Measurements from ENCODE around the gene FBXL19. TPM values are rescaled to one million over a fixed set of nuclear protein-coding genes. Genes with fewer than 3 reads are reported as not detected.

Gene FBXL19
- total and polyA plus RNA-seq, 9 of the 15 experiments (the other 6 are each of a cell fraction or from before 2014, with no cell fraction given): 0.13 to 48.0 (median 13.5) TPM; not detected in 1

DNA sequence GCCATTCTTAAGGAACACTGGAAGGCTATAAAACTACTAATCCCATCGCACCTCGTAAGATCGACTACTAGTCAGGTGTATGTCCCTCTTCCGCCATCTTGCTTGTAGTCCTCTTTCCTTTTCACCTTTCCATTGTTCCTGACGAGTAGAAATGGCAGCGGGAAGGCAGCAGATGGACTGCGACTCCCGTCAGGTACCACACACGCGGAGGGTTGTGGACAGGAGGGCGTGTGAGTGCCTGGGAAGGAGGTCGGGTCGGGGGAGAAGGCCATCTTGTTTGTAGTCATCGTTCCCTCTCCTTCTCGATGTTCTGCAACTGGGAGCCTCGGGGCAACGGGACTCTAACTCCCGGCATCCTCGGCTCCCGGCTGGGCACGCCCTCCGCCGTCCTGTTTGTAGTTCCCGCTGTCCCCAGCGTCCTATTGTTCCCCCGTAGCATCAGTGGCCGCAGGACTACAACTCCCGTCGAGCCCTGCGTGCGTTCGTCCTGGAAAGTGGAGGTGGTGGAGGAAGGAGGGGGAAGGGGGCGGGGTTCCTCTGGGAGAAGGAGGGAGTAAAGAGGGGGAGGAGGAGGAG is 324 bp upstream of the FBXL19 start (continued):
- peak; percentile 57; the same call in 1 of the 2 replicates for TF ChIP-seq MYC (IDR thresholded peaks at IDR 0.05; ENCODE audit: low read depth, low read length)
- TF ChIP-seq MYC (CRISPR knock-in tag; IDR thresholded peaks at IDR 0.05; ENCODE audit: borderline replicate concordance, low read depth): no peak
- TF ChIP-seq, protein P1, sequence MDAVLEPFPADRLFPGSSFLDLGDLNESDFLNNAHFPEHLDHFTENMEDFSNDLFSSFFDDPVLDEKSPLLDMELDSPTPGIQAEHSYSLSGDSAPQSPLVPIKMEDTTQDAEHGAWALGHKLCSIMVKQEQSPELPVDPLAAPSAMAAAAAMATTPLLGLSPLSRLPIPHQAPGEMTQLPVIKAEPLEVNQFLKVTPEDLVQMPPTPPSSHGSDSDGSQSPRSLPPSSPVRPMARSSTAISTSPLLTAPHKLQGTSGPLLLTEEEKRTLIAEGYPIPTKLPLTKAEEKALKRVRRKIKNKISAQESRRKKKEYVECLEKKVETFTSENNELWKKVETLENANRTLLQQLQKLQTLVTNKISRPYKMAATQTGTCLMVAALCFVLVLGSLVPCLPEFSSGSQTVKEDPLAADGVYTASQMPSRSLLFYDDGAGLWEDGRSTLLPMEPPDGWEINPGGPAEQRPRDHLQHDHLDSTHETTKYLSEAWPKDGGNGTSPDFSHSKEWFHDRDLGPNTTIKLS (IDR thresholded peaks at IDR 0.05; ENCODE audit: borderline replicate concordance, low read depth): peak; percentile 83
- peak; percentile 24 for TF ChIP-seq ESRRA (IDR thresholded peaks at IDR 0.05; ENCODE audit: borderline replicate concordance, low read depth)
- TF ChIP-seq BHLHE40 (IDR thresholded peaks at IDR 0.05; ENCODE audit: low read length): 0 out of 2 replicates have a peak, but pooled peaks have one; percentile 6
- TF ChIP-seq BRF1 (IDR thresholded peaks at IDR 0.05; ENCODE audit: borderline replicate concordance, extremely low read depth, insufficient read length): no peak
- no peak for TF ChIP-seq KHSRP (IDR thresholded peaks at IDR 0.05)
- no peak for TF ChIP-seq RFX1 (IDR thresholded peaks at IDR 0.05)
- 0 out of 4 replicates have a peak, but pooled peaks of 1 of the 2 experiments have one; percentile 16 for TF ChIP-seq FOXA3 (CRISPR knock-in tag; conservative IDR thresholded peaks at IDR 0.05 in 1 of 2, IDR thresholded peaks at IDR 0.05 in 1 of 2)
- no peak for TF ChIP-seq BRCA1 (IDR thresholded peaks at IDR 0.05)
- TF ChIP-seq BRCA1 (CRISPR knock-in tag; IDR thresholded peaks at IDR 0.05): no peak
- TF ChIP-seq ZNF830 (CRISPR knock-in tag; IDR thresholded peaks at IDR 0.05): no peak
- peak; percentile 27; the same call in 1 of the 2 replicates for TF ChIP-seq L3MBTL2 (IDR thresholded peaks at IDR 0.05)
- TF ChIP-seq ETV5 (CRISPR knock-in tag; IDR thresholded peaks at IDR 0.05; ENCODE audit: low read depth): 0 out of 2 replicates have a peak, but pooled peaks have one; percentile 14
- TF ChIP-seq TSHZ1 (CRISPR knock-in tag; IDR thresholded peaks at IDR 0.05): no peak
- TF ChIP-seq GABPB1 (CRISPR knock-in tag; IDR thresholded peaks at IDR 0.05): no peak
- peak; percentile 70 for TF ChIP-seq CTBP1 (IDR thresholded peaks at IDR 0.05; ENCODE audit: borderline replicate concordance)
- TF ChIP-seq FOXK2 (conservative IDR thresholded peaks at IDR 0.05 in 1 of 2, IDR thresholded peaks at IDR 0.05 in 1 of 2; ENCODE audit: low read depth in 2 of 2): peak; percentile 65 to 76; a peak in 3 of 4 replicates
- peak; percentile 98 for TF ChIP-seq VEZF1 (CRISPR knock-in tag; IDR thresholded peaks at IDR 0.05)
- TF ChIP-seq ZBTB26 (CRISPR knock-in tag; IDR thresholded peaks at IDR 0.05): no peak
- peak; percentile 95 for TF ChIP-seq EGR1 (conservative IDR thresholded peaks at IDR 0.05)
- no peak for TF ChIP-seq NFXL1 (CRISPR knock-in tag; IDR thresholded peaks at IDR 0.05)
- no peak for TF ChIP-seq SNIP1 (IDR thresholded peaks at IDR 0.05; ENCODE audit: low read depth)

All from K562 (cell line).